ENCODE measurements around the gene TMEM59L. TPM values are rescaled to one million over a fixed set of nuclear protein-coding genes. Genes with fewer than 3 reads are reported as not detected.

The TMEM59L gene
- total and polyA plus RNA-seq, 10 of the 15 experiments (the other 5 are each of a cell fraction or from before 2014, with no cell fraction given), result 0.06 TPM; not detected in 9

- ATAC-seq, result no peak
- Histone ChIP-seq H3K9ac (ENCODE audit: control insufficient read depth, insufficient read depth, low read length) (no peak overlapping the region), H2AFZ (ENCODE audit: control insufficient read depth, low read depth, low read length) (no peak overlapping the region), H3K9me3 (replicated peaks; ENCODE audit: control insufficient read depth, insufficient read depth, low read length) (no peaks in the 10 kb centered on the region), H3K36me3 (ENCODE audit: control insufficient read depth in 2 of 2, insufficient read depth in 2 of 2, low read length in 1 of 2) (no peaks in the 10 kb centered on the region), H3K4me2 (ENCODE audit: control insufficient read depth, insufficient read depth) (no peak overlapping the region), H4K20me1 (ENCODE audit: control insufficient read depth, insufficient read depth) (no peaks in the 10 kb centered on the region; the same call in none of the 2 replicates), H3K4me3 (no peak overlapping the region), H3K27ac (ENCODE audit: control insufficient read depth, insufficient read depth) (no peak overlapping the region), H3K4me1 (ENCODE audit: control insufficient read depth, insufficient read depth, low read length) (no peaks in the 10 kb centered on the region), H3K27me3 (replicated peaks in 1 of 2; ENCODE audit: control insufficient read depth in 2 of 2, insufficient read depth in 2 of 2, low read length in 1 of 2) (peaks cover 29 to 33% of the 10 kb centered on the region in 2 experiments), H3K79me2 (ENCODE audit: control insufficient read depth, insufficient read depth, low read length) (no peaks in the 10 kb centered on the region)
- WGBS (ENCODE audit: insufficient coverage, insufficient replicate concordance, low lambda C conversion rate, missing lambda C conversion rate), result 5% methylated on average over 57 of the region's 68 CpGs
- ChIA-PET CTCF (interaction anchor here (0.7 kb wide), 1 partner anchor 96 kb away, joined by 3 read pairs; no protein-coding TSS in a partner anchor), SMC1A (ENCODE audit: uncharacterized antibody, unreplicated experiment) (no interaction called here), POLR2A (no interaction called here), RAD21 (ENCODE audit: unreplicated experiment) (no interaction called here)
- TF ChIP-seq SUZ12 (IDR thresholded peaks at IDR 0.05; ENCODE audit: unreplicated experiment), result peak; percentile 38
- TF ChIP-seq SREBF2 (IDR thresholded peaks at IDR 0.05; ENCODE audit: low read length), result no peak
- TF ChIP-seq WRNIP1 (IDR thresholded peaks at IDR 0.05; ENCODE audit: borderline replicate concordance, low read depth, low read length), result no peak
- no peak for TF ChIP-seq RCOR1 (conservative IDR thresholded peaks at IDR 0.05; ENCODE audit: low read depth, low read length)
- in situ Hi-C loops (cut with MboI), result no loop called here
- FAIRE-seq, result no peak
- intact Hi-C loops (cut with micrococcal nuclease; ENCODE audit: unreplicated experiment), result no loop called here
- DNase-seq (ENCODE audit: low read depth, low spot score), result no peak
- BruUV-seq (replicated peaks), result no TSS peak
Measured at GRCh38 chr19:18607226-18608101, 5.2 kb upstream of the TMEM59L start.

- CTCF ChIA-PET, result no interaction called here
- no TSS peak for BruUV-seq (replicated peaks)
- FAIRE-seq (no peak), DNase-seq (ENCODE audit: low read depth, low spot score) (no peak), ATAC-seq (no peak)
- H3K27me3 ChIP-seq (replicated peaks in 1 of 2; ENCODE audit: control insufficient read depth in 2 of 2, insufficient read depth in 2 of 2, low read length in 1 of 2), result peaks cover 27 to 33% of the 10 kb centered on the region in 2 experiments
- in situ Hi-C loops (cut with MboI) (no loop called here), intact Hi-C loops (cut with micrococcal nuclease; ENCODE audit: unreplicated experiment) (no loop called here)
- no peaks in the 10 kb centered on the region for H3K9me3 ChIP-seq (replicated peaks; ENCODE audit: control insufficient read depth, insufficient read depth, low read length)
- H3K27ac ChIP-seq (ENCODE audit: control insufficient read depth, insufficient read depth), result no peak overlapping the region
- no peaks in the 10 kb centered on the region; the same call in none of the 2 replicates for H4K20me1 ChIP-seq (ENCODE audit: control insufficient read depth, insufficient read depth)
- H3K4me1 ChIP-seq (ENCODE audit: control insufficient read depth, insufficient read depth, low read length), result no peaks in the 10 kb centered on the region
- SMC1A ChIA-PET (ENCODE audit: uncharacterized antibody, unreplicated experiment), result no interaction called here
- no peak overlapping the region for H3K4me3 ChIP-seq
- 14% methylated on average over 5 of the region's 5 CpGs for WGBS (ENCODE audit: insufficient coverage, insufficient replicate concordance, low lambda C conversion rate, missing lambda C conversion rate)
- H2AFZ ChIP-seq (ENCODE audit: control insufficient read depth, low read depth, low read length), result no peak overlapping the region
- POLR2A ChIA-PET, result no interaction called here
- RAD21 ChIA-PET (ENCODE audit: unreplicated experiment), result no interaction called here
- H3K4me2 ChIP-seq (ENCODE audit: control insufficient read depth, insufficient read depth), result no peak overlapping the region
- no peak overlapping the region for H3K9ac ChIP-seq (ENCODE audit: control insufficient read depth, insufficient read depth, low read length)
- no peaks in the 10 kb centered on the region for H3K36me3 ChIP-seq (ENCODE audit: control insufficient read depth in 2 of 2, insufficient read depth in 2 of 2, low read length in 1 of 2)
- no peaks in the 10 kb centered on the region for H3K79me2 ChIP-seq (ENCODE audit: control insufficient read depth, insufficient read depth, low read length)
- TF ChIP-seq POLR2AphosphoS5 (IDR thresholded peaks at IDR 0.05; ENCODE audit: low read length) (no peak), ZBTB40 (IDR thresholded peaks at IDR 0.05; ENCODE audit: borderline replicate concordance) (no peak), MYC (IDR thresholded peaks at IDR 0.05; ENCODE audit: insufficient read depth, insufficient read length, insufficient replicate concordance, low read length, severe bottlenecking) (no peak), RCOR1 (conservative IDR thresholded peaks at IDR 0.05; ENCODE audit: low read depth, low read length) (no peak), PKNOX1 (IDR thresholded peaks at IDR 0.05) (no peak), LARP7 (IDR thresholded peaks at IDR 0.05) (no peak), NFYA (IDR thresholded peaks at IDR 0.05; ENCODE audit: borderline replicate concordance, low read depth, low read length) (no peak)
Measured at GRCh38 chr19:18608102-18608804, 4.4 kb upstream of the TMEM59L start.
